ENCODE data around the gene TSSC4.

The TSSC4 gene

DNA sequence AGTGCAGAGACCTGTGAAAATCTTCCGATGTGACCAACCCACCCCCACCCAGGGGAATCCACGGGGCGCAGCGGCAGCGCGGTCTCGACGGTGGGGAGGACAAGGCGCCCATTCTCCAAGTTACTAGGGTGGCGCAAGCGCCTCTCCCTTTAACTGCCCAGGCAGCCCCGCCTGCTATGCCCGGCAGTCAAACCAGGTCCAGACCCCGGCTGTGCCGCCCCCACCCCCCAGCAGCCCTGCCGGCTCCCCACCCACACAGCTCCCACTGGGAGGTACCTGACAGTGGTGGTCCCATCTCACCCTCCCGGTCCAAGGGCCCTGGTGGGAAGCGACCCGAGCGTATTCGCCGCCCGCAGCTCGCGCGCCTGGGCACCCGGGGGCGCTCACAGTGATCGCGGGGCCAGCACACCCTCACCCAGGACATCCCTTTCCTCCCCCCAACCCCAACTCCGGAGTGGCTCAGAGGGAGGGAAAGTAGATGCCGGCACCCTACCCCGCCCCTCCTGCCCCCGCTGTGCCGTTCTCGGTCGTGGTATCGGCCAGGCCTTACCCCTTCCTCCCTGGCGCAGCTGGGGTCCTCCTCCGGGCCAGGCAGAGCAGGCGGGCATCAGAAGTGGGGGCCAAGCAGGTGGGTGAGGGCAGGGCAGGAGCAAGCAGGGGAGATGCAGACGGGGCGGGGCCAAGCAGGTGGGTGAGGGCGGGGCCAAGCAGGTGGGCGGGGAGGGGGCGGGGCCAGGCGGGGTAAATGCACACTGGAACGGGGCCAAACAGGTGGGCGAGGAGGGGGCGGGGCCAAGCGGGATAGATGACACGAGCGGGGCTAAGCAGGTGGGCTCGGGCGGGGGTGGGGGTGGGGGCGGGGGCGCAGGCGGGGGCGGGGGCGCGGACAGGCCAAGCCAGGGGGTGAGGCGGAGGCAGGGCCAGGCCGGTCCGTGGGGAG, 43.6 kb downstream of the TSSC4 start, which contains the start of gene TRPM5:
Gene TRPM5, minus strand, starts transcription at position 634 of the 940 bp plus-strand sequence. CDS start 21,478 bp downstream, outside the sequence.
- H3K36me3 ChIP-seq: no peaks in the 10 kb centered on the region
- TF ChIP-seq, protein P1, sequence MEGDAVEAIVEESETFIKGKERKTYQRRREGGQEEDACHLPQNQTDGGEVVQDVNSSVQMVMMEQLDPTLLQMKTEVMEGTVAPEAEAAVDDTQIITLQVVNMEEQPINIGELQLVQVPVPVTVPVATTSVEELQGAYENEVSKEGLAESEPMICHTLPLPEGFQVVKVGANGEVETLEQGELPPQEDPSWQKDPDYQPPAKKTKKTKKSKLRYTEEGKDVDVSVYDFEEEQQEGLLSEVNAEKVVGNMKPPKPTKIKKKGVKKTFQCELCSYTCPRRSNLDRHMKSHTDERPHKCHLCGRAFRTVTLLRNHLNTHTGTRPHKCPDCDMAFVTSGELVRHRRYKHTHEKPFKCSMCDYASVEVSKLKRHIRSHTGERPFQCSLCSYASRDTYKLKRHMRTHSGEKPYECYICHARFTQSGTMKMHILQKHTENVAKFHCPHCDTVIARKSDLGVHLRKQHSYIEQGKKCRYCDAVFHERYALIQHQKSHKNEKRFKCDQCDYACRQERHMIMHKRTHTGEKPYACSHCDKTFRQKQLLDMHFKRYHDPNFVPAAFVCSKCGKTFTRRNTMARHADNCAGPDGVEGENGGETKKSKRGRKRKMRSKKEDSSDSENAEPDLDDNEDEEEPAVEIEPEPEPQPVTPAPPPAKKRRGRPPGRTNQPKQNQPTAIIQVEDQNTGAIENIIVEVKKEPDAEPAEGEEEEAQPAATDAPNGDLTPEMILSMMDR (IDR thresholded peaks at IDR 0.05): no peak
- peak within 1 kb of the TSS; percentile 84 to 86 for H3K4me3 ChIP-seq (ENCODE audit: low read depth in 1 of 2, low read length in 1 of 2)
- H3K27me3 ChIP-seq: peaks cover 54% of the 10 kb centered on the region
- H3K27ac ChIP-seq: peak within 1 kb of the TSS; percentile 93
- H3K4me1 ChIP-seq (ENCODE audit: control insufficient read depth in 1 of 2, insufficient read depth in 1 of 2, low read depth in 1 of 2, low read length in 1 of 2): peaks cover 42 to 43% of the 10 kb centered on the region in 2 experiments
- H3K9me3 ChIP-seq: no peaks in the 10 kb centered on the region

DNA sequence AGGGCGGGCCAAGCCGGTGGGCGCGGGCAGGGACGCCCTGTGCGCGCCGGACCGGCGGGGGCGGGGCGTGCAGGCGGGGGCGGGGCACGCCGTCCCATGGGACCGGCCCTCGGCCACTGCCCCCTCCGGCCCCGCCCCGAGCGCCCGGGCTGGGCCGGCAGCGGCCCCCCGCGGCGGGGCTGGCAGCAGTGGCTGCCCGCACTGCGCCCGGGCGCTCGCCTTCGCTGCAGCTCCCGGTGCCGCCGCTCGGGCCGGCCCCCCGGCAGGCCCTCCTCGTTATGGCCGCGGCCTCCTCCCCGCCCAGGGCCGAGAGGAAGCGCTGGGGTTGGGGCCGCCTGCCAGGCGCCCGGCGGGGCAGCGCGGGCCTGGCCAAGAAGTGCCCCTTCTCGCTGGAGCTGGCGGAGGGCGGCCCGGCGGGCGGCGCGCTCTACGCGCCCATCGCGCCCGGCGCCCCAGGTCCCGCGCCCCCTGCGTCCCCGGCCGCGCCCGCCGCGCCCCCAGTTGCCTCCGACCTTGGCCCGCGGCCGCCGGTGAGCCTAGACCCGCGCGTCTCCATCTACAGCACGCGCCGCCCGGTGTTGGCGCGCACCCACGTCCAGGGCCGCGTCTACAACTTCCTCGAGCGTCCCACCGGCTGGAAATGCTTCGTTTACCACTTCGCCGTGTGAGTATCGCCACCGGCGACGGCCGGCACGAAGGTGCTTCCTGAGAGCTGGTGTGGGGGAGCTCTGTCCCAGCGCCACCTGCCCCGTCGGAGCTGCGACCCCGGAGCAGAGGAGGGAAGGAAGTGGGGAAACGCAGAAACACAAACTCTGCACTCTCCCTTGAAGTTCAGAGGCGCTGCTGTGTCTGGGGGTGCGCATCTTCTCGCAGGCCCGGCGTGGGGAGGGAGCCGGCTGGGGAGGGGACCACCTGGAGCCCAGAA, 44.5 kb downstream of the TSSC4 start, which contains the start of gene KCNQ1:
Gene KCNQ1, plus strand, starts transcription at position 188 of the 925 bp plus-strand sequence. Its CDS starts 91 bp downstream, at position 279.
- peak within 1 kb of the TSS; percentile 84 to 86 for H3K4me3 ChIP-seq (ENCODE audit: low read depth in 1 of 2, low read length in 1 of 2)
- H3K27ac ChIP-seq: peak within 1 kb of the TSS; percentile 93
- TF ChIP-seq, protein P1 (IDR thresholded peaks at IDR 0.05): no peak
- H3K27me3 ChIP-seq: peaks cover 45% of the 10 kb centered on the region
- H3K9me3 ChIP-seq: no peaks in the 10 kb centered on the region
- peaks cover 42 to 43% of the 10 kb centered on the region in 2 experiments for H3K4me1 ChIP-seq (ENCODE audit: control insufficient read depth in 1 of 2, insufficient read depth in 1 of 2, low read depth in 1 of 2, low read length in 1 of 2)
- peaks cover under 1% of the 10 kb centered on the region for H3K36me3 ChIP-seq

DNA sequence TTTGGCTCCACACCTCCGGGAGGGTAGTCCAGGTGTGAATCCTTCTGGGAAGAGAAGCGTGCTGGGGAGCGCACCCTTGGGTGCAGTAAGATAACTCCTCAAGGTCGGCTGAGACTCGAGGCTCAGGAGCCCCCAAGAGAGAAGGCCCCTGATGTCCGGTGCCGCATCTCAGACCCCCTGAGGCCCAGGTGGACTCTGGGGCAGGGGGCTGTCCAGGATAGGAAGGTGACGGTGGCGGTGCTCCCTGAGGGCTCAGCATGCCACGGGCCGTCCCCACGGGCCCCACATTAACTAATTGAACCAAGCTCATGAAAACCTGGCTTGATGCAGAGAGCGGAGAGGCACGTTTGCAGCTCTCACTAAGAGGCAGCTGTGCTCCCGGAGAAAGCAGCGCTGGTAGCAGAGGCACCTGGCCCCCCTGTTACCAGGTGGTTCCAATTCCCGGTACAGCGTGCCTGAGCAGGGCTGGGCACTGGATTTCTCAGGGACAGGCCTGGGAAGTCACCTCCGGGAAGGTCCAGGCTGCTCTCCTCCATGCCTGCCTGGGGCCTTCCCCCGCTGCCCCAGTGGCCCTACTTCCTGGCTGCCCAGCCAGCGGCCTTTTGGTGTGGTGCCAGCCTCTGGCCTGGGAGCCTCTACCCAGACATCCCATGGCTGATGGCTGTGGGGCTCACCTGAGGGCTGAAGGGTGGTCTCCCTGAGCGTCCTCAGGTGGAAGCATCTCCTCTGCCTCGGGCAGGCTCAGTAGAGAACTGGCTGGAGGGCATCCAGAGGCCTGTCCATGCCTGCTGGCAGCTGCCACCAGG, 45.4 kb downstream of the TSSC4 start:
- peaks cover 42 to 43% of the 10 kb centered on the region in 2 experiments for H3K4me1 ChIP-seq (ENCODE audit: control insufficient read depth in 1 of 2, insufficient read depth in 1 of 2, low read depth in 1 of 2, low read length in 1 of 2)

DNA sequence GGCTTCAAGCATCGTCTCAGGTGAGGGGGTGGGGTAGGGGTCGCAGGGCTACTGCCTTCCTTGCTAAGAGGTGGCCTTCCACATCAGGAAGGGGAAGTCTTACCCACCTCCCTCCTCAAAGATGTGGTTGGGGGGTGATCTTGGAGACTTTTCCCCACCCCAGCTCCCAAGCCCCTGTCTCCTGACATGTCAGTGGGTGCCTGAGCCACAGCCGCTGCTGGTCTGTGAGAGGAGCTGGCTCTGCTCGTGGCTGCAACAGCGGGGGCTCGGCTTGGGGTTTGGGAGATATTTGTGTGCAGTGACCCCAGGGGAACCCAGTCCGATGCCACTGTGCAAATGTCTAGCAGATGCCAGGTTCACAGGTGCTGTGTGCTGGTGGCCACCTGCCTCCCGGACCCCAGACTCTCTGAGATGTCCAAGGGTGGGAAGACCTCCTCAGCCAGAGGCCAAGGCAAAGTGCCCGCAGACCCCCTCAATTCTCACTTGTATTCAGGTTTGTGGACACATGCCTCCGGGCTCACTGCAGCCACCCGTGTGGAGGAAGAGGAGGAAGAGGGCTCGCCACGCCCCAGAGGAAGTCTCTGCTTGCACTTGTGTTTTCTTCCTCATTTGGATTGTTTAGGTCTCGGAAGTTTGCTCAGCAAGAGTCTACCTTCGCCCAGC, 46.2 kb downstream of the TSSC4 start:
- Histone ChIP-seq H3K36me3 (peaks cover 6% of the 10 kb centered on the region), H3K27me3 (peaks cover 33% of the 10 kb centered on the region), H3K27ac (peak overlapping the region; percentile 93), H3K4me3 (ENCODE audit: low read depth in 1 of 2, low read length in 1 of 2) (peak overlapping the region; percentile 84 to 86), H3K4me1 (ENCODE audit: control insufficient read depth in 1 of 2, insufficient read depth in 1 of 2, low read depth in 1 of 2, low read length in 1 of 2) (peaks cover 42 to 43% of the 10 kb centered on the region in 2 experiments), H3K9me3 (no peaks in the 10 kb centered on the region)
- TF ChIP-seq, protein P1 (IDR thresholded peaks at IDR 0.05): no peak

More for the DNA sequence above, 45.4 kb downstream of the TSSC4 start:
- peaks cover 41% of the 10 kb centered on the region for H3K27me3 ChIP-seq
- H3K27ac ChIP-seq: peak overlapping the region; percentile 93
- TF ChIP-seq, protein P1 (IDR thresholded peaks at IDR 0.05): no peak
- H3K4me3 ChIP-seq (ENCODE audit: low read depth in 1 of 2, low read length in 1 of 2): peak overlapping the region; percentile 84 to 86
- peaks cover 6% of the 10 kb centered on the region for H3K36me3 ChIP-seq
- H3K9me3 ChIP-seq: no peaks in the 10 kb centered on the region

Data from neutrophil (primary cell).